Measurements from ENCODE around the gene UGT1A6.

GRCh38 chr2:233816771-233817170, 124.1 kb downstream of the UGT1A6 start:
- TF ChIP-seq GATA2 (IDR thresholded peaks at IDR 0.05; ENCODE audit: low read depth, low read length) (no peak), GATA3 (IDR thresholded peaks at IDR 0.05; ENCODE audit: low read depth, low read length) (no peak)

All from SH-SY5Y (cell line).